Renal pelvis (tissue), 4 donors: Measurements from ENCODE around the gene EMSY. TPM values are rescaled to one million over a fixed set of nuclear protein-coding genes. Genes with fewer than 3 reads are reported as not detected.

Experiments used
- DNase-seq: peaks from one replicate; pipeline ENCODE4 v3.0.0-alpha.2; 2013
- polyA plus RNA-seq, 3 donors: library from polyadenylated mRNA; unstranded; fragments of 120-200 nt; gene quantifications; one replicate each; pipeline ENCODE4 v1.2.1, GENCODE V29; 2013; ENCODE audit not compliant: insufficient read length in 3 of 3

The EMSY gene
- polyA plus RNA-seq, 3 donors = 29.0 to 37.6 (median 32.9) TPM

DNA sequence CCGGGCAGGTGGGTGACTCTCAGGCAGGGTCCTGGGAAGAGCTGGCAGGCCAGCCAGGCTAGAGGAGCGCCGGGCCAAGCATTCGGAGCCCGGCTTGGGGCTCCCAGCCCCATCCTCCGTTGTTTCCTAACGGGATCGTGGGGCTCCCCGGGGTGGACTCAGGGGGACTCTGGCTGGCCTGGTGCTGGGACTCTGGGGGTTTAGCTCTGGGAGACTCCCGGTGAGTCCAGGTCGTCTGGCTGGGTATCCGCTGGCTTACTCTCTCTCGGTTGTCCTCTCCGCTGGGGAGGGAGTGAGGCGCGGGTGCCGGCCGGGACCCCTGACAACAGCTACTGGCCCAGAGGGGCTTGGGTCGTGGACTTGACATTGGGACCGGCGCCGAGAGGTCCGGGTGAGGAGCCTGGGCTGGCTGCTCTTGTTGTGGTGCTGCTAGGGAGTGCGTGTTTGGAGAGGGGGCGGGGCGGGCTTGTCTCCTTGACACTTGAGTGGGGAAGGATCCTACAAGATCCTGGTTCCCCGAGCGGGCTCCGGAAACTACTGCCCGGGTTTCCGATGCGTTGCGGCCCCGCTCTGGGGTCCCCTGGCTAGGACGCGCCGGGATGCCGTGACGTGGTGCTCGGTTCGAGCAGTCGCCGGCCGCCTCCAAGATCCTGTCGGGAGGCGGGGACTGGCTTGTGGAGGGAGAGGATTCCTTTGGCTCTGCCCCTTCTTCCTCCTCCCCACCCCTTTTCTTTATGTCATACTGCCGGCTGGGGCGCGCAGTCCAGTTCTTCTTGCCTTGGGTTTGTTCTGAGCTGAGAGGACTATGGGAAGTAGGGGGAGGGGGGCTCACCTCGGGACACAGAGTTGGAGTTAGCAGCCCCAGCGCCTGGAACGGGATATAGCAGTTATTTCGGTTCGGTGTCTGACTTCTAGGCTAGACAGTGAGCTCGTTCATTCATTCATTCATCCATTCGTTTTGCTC is 585 bp downstream of the EMSY start:
- peak; percentile 87 for DNase-seq

DNA sequence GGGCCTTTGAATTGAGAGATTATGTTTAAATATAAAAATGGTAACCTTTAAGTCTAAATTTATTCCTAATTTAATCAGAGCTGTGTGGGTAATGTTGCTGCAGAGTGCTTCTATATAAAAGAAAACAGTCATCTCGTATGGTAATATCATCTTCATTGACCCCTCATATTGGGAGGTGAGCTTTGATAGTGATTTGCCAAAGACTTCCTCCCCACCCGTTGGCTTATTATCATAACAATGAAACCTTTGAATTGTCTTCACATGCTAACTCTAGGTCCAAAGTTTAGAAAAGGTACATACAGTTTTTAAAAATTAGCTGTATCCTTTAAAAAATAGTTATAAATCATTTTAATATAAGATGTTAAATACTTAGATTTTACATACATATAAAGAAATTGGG is 3.7 kb downstream of the EMSY start:
- no peak for DNase-seq

DNA sequence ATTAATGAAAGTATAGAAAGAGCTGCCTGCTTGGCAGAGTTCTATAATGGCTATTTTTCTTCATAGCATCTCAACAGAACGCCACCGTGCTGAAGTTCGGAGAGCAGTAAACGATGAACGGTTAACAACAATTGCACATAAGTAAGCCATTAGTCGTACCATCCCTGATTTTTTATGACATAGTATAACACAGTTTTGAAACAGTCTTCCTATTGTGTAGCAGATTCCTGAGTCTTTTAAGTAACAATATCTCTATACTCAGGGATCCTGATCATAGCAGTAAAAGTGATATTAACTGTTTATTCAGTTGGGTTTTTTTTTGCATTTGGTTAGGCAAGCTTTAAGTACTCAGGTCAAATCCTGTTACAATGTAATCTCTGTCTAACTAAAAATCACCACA is 8.4 kb downstream of the EMSY start:
- DNase-seq = no peak

DNA sequence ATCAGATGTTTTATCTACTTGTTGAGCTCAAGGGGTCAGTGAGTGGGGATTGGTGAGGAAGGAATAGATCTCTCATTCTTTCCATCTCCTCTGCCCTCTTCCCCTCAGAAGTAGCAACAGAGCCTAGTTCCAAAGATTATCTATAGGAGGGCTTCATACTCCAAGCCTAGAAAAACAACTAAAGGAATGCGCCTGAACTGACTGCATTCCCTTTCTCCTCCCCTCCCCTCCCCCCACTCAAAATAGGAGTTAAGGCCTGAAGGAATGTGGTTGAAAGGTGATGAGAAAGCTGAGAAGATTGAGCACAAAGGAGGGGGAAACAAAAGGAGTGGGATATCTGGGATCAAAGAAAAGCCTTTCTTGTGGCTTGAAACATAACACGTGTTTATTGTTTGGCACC is 10.5 kb downstream of the EMSY start:
- DNase-seq = peak; percentile 82

DNA sequence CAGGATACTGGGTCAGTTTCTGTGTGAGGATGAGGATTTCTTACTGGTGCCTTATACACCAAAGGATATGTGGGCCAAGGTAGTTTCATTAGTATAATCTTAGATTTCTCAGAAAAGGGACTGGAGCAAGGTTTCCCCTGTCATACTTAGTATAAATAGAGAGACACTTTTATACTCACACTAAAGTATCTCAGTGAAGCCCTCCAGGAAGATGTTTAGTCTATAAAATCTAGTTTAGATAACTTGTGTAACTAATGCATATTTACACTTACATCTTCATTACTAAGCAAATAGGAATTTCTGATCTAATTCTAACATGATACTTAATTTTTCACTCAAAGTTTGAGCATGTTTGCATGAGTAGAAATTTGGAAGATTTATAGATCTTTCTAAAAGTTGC is 11.1 kb downstream of the EMSY start:
- DNase-seq = no peak

DNA sequence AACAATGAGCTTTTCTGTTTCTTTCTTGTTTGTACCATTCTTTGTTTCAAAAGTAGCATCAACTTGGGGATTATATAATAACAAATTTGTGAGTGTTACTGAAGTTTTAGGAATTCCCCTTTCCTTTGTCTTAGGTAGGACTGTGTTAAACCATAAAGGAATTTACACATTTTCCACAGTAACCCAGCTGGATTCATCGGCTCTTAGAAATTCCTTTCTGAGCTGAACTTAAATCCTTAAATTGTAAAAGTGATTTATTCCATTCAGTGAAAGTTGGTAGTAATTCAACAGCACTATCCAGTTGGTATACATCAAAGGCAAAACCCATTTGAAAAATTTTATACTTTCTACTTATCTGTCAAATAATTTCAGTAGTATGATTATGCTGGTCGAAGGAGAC is 11.8 kb downstream of the EMSY start:
- peak; percentile 30 for DNase-seq

DNA sequence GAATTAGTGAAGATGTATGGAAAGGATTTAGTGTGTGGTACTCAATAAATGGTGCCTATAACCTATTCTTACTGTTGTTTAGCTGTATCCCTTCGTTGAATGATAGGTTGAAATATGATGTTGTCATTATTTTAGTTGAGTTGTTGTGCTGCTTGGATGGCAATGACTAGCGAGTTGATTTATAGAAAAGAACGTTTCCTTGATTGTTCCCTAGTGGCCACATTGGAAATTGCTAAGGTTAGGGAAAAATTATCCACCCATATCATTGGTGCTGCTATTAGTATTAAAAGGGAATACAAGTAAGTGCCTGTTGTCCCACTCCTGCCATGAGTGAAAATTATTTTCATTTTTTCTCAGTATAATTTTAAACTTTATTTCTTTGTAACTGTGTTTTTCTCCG is 14.5 kb downstream of the EMSY start:
- DNase-seq = no peak

DNA sequence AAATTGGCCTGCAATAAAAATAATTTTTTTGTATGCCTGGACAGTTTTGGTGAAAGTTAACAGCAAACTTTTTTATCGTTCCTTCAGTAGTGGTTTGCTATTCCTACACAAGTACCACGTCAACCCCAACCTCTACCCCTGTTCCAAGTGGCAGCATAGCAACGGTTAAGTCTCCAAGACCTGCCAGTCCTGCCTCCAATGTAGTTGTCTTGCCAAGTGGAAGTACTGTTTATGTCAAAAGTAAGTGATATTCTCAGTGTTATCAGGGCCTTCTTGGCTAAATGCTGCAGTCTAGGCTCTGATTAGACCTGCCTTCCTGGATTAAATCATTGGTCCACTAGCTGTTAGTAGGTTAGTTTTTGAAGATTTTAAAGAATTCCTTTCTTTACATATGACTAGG is 15.0 kb downstream of the EMSY start:
- DNase-seq = no peak

DNA sequence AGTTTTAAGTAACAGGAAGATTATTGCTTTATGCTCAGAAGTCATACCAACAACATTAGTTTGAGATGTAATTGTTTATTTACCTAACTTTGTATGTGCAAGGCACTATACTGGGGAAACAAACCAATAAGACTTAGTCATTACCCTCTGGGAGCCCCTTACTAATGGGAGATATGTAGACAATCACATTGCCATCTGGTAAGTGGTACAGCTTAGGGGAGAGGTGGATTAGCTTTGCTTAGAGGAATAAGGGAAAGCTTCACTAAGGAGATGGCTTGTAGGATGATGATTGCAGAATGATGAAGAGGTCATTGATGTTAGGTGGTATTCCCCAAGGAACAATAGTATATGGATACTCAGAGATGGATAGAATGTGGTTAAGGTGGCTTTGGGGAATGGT is 17.5 kb downstream of the EMSY start:
- no peak for DNase-seq

DNA sequence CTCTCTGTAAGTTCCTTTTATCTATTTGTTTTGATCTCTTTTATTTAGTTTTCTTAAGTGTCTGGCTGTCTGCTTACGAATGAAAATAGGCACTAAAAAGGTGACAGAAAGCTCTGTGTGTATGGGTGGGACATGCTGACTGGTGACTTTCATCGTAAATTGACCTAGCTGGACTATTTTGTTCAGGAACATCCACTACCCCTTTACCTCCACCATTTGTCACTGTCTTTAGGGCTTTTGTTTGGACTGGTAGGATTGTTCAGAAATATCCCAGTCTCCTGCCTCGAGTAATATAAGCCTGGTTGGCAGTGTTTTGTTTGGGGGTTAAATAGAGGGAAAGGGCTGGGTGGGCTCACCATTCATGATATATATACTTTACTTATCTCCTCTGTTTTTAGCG is 20.9 kb downstream of the EMSY start:
- DNase-seq = no peak

DNA sequence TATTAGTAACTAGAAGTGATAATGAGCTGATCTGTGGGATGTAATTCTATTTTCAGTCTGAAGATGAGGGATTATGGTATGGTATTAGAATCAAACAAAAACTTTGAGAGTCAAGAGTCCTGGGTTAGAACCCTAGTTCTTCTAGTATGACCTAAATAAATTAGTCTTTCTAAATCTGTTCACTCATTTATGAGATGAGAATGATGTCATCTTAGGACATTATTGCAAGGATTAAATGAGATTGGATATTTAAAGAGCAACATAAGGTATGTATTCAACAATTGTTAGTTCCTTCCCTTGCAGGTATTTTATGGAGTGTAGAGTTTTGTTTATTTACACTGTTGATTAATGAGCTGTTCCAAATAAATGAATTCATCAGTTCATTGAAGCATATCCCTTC is 21.8 kb downstream of the EMSY start:
- DNase-seq = no peak

DNA sequence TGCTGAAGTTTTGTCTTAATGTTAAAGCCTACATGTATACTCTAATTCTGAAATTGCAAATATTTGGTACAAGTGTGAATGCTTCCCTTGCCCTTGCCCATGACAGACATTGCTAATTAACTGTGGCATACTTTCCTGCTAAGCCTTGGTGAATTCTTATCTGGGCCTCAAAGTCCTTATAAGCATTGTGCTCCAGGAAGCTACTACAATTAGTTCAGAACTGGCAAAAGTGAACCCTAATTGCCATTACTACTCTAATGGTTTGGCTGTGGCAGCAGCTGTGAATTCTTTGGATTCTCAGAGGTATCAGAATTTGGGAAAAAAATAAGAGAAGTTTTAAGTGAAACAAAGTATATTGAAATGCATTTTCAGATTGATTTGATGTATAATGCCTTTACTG is 24.3 kb downstream of the EMSY start:
- no peak for DNase-seq

DNA sequence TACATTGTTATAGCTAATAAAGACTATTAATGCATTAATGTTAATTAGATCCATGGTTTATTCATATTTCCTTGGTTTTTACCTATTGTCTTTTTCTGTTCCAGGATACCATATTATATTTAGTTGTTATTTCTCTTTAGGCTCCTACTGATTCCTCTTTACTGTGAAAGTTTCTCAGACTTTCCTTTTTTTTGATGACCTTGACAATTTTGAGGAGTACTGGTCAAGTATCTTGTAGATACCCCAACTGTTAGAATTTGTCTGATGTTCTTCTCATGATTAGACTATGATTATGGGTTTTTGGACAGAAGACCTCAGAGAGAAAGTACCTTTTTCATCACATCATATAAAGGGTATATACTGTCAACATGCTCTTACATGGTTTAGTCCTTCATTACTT is 26.6 kb downstream of the EMSY start:
- no peak for DNase-seq

DNA sequence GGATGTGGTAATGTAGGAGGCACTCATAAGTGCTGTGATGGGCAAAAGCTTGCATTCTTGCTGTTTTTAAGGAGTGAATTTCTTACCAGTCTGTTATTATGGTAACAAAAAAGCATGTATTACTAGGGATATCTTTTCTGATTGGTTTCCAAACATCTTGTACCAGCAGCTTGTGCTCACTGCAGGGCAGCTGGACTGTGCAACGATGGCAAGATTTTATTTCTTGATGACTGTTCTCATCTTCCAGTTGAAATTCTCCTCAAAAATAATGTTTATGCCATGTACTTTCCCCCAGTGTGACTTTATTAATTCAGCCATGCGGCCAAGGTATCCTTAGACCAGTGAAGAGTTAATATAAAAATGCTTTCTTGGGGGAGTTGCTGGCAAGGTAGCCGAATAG is 35.4 kb downstream of the EMSY start:
- DNase-seq = no peak

DNA sequence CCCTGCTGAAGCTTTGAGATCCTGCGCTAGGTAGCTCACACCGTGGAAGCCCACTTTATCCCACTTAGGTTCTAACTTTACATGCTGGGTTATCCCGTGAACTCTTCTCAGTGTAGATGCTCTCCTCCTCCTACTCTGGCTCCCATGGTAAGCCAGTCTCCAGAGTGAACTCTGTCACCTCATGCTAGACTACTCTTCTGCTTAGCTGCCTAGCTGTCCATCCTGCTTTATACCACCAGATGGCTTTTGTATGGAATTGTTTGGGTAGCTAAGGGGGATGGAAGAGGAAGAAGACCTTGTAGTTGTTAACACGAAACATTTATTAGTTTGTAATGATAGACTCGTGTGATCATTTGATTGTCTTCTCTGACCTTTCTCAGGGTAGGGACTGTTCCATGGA is 46.8 kb downstream of the EMSY start:
- DNase-seq = no peak

DNA sequence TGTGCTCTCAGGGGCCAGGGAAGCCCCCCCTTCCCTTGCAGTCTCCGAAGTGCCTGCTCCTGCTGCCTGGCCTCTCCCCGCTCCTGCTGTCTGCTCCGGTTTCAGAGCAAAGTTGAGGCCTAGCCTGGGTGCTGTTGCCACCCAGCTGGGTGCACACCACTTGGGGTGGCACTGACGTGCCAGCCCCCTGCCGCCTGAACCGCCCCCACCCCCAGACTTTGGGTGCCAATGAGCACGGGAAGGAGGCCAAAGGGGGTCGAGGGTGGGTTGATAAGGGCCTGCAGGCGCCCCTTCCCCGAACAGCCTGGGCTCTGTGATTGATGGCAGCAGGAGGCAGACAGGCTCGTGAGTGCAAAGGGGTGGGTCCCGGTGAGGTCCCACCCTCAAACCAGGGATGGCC is 48.2 kb downstream of the EMSY start:
- DNase-seq = no peak

DNA sequence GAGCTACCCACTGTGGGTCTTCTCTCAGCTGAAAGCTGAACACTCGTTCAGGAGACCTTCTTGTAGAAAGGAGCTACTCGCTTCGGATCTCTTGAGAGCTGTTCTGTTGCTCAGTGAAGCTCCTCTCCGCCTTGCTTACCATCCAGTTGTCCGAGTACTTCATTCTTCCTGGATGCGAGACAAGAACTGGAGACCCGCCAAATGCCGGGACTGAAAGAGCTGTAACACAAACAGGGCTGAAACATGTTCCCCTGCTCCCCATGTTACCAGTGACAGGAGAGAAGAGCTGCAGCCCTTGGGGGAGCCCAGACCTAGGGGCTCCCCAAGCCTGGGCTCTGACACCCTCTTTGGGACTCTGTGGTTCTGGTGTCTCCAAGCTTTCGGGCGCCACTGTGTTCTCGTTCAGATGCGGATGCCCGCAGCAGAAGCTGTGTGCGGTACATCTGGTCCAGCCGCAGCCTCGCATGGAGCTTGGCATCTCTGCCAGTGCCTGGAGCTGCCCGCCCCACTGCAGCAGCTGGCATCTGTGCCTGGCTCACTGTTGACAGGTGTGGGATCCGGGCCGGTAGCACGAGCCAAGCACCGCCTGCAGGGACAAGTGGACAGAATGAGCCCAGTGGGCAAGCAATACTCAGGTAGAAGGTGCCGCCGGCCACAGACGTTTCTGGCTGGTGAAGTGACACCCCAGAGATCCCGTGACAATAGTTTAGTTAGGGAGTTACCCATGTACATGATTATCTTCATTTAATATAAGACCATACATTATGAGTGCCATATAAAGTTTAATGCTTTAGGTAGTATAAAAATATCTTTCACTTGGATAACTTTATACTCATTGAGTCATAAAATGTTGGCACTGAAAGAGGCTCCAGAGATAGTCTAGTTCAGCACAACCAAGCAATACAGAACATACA is 49.1 kb downstream of the EMSY start:
- no peak for DNase-seq

DNA sequence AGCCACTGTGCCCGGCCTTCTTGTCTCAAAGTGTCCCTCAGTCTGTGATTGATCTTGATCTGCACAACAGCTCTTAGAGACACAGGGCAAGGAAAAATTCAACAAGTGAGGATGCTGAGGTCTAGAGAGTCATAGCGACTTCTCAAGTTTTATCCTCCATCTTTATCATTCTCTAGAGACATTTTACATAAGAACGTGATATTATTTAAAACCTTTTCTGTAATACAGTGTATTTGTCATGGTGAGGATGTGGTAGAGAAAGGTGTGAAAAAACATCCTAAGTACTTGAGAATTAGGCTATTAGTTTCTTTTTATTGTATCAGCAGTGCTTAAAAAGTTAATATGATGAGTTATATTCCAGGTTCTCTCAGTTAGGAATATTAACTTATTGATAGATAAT is 50.2 kb downstream of the EMSY start:
- no peak for DNase-seq

DNA sequence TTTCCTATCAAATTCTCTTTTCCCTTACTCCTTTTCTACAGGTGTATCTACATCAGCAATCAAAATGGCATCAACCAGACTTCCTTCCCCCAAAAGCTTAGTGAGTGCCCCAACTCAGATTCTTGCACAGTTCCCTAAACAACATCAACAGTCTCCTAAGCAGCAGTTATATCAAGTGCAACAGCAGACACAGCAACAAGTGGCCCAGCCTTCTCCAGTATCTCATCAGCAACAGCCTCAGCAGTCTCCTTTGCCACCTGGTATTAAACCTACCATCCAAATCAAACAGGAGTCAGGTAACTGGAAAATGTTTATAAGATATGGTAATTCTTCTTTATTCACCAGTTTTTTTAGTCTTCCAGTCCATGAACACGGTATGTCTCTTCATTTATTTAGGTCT is 51.4 kb downstream of the EMSY start:
- DNase-seq = no peak

DNA sequence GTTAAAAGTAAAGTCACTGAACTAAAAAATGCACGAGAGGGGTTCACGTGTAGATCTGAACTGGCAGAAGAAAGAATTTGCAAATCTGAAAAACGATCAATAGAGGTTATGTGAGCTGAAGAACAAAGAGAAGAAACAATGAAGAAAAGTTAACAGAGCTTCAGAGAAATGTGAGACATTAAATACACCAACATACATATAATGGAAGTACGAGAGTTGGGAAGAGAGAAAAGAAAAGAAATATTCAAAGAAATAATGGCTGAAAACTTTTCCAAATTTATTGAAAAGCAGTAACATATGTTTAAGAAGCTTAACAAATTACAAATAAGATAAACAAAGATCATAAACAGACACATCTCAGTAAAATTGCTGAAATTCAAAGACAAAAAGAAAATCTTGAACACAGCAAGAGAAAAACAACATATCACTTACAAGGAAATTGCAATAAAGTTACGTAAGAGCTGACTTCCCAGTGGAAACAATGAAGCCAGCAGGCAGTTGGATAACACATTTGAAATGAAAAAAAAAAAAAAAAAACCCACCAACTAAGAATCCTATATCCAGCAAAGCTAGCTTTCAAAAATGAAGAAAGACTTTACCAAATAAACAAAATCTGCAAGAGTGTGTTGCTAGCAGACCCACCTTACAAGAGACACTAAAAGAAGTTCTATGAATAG is 56.8 kb downstream of the EMSY start:
- DNase-seq = no peak

DNA sequence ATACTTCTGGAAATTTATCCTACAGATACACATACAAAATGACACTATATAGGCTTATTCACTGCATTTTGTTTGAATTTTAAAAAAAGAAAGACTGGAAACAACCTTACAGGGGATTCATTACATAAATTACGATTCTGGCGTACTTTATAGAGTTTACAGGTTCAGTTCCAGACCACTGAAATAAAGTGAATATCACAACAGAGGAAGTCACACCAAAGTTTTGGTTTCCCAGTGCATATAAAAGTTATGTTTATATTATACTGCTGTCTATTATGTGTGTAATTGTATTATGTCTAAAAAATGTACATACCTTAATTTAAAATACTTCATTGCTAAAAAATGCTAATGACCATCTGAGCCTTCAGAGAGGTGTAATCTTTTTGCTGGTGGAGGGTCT is 62.0 kb downstream of the EMSY start:
- no peak for DNase-seq
